PFSK-1 (cell line): ENCODE results near the gene TXNDC16.

Source experiments
- POLR2AphosphoS5 ChIP-seq: IDR thresholded peaks from 2 replicates; pipeline ENCODE4 v1.6.1; 2012; ENCODE audit warnings: low read depth, mild to moderate bottlenecking, control low read depth, low read length, moderate library complexity
- SIN3A ChIP-seq: IDR thresholded peaks from 2 replicates; pipeline ENCODE4 v1.6.1; 2012; ENCODE audit warnings: mild to moderate bottlenecking, low read length, moderate library complexity, borderline replicate concordance; ENCODE audit not compliant: insufficient read depth
- TAF1 ChIP-seq: IDR thresholded peaks from 2 replicates; pipeline ENCODE4 v1.6.1; 2012; ENCODE audit warnings: low read length, control low read depth, borderline replicate concordance; ENCODE audit not compliant: insufficient read depth
- TF ChIP-seq, protein P1 (sequence below), 2 experiments: IDR thresholded peaks; 2 replicates each; pipeline versions ENCODE4 v1.6.1 to v1.8.0; 2011 to 2012; ENCODE audit warnings: low read depth in 2 of 2, low read length in 2 of 2, control low read depth in 1 of 2, inconsistent platforms in 1 of 2, mild to moderate bottlenecking in 1 of 2, moderate library complexity in 1 of 2; ENCODE audit not compliant: insufficient read depth in 1 of 2

DNA sequence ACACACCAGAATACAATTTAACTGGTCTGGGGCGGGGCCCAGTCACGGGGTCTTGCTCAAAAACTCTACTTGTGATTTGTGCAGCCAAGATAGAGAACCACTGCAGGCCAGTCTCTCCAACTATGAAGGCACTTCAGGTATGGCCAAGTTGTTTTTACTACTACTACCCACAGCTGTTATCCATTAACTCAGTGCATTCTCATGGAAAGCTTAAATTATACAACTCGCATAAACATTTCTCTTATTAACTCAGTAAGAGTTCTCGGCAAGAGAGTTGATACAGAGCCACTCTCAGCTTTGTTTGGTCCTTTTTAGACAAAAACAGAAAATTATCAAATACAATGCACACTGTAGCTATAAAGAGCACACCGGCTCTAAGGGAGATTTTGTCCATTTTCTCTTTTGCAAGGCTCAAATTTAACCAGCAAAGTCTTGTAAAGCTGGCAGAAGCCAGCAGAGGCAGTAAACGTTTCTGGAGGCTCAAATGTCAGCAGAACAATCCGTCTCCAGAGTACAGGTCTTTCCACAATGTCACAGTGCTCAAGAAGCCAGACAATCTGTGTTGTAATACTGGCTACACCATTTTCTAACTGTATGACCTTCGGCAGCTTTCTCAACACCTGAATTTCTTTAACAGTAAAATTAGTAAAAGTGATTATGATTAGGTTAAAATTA is 152.2 kb downstream of the TXNDC16 start:
- TF ChIP-seq POLR2AphosphoS5 (no peak), SIN3A (no peak), TAF1 (no peak)
- TF ChIP-seq, protein P1, sequence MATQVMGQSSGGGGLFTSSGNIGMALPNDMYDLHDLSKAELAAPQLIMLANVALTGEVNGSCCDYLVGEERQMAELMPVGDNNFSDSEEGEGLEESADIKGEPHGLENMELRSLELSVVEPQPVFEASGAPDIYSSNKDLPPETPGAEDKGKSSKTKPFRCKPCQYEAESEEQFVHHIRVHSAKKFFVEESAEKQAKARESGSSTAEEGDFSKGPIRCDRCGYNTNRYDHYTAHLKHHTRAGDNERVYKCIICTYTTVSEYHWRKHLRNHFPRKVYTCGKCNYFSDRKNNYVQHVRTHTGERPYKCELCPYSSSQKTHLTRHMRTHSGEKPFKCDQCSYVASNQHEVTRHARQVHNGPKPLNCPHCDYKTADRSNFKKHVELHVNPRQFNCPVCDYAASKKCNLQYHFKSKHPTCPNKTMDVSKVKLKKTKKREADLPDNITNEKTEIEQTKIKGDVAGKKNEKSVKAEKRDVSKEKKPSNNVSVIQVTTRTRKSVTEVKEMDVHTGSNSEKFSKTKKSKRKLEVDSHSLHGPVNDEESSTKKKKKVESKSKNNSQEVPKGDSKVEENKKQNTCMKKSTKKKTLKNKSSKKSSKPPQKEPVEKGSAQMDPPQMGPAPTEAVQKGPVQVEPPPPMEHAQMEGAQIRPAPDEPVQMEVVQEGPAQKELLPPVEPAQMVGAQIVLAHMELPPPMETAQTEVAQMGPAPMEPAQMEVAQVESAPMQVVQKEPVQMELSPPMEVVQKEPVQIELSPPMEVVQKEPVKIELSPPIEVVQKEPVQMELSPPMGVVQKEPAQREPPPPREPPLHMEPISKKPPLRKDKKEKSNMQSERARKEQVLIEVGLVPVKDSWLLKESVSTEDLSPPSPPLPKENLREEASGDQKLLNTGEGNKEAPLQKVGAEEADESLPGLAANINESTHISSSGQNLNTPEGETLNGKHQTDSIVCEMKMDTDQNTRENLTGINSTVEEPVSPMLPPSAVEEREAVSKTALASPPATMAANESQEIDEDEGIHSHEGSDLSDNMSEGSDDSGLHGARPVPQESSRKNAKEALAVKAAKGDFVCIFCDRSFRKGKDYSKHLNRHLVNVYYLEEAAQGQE (IDR thresholded peaks at IDR 0.05; ENCODE audit: insufficient read depth in 1 of 2, low read depth in 2 of 2, low read length in 2 of 2) = no peak
